A549 (cell line): ENCODE results near the gene NUP210.

ENCODE experiments used
- CHD4 ChIP-seq: fragments of 200-600 bp; sonication (generic); IDR thresholded peaks from 2 replicates; pipeline ENCODE4 v1.6.1; 2016; ENCODE audit warnings: antibody characterized with exemption, mild to moderate bottlenecking, borderline replicate concordance
- CTCF ChIP-seq: fragments of >200 bp; sonication (Bioruptor Twin); formaldehyde crosslinking; IDR thresholded peaks from 3 replicates; pipeline ENCODE4 v1.5.1; 2016
- EP300 ChIP-seq, 2 experiments: fragments of >200 bp; sonication (Bioruptor Twin); formaldehyde crosslinking; IDR thresholded peaks; 2 replicates in 1 of 2; 3 replicates in 1 of 2; pipeline ENCODE4 v1.6.1; 2016 to 2017
- FOSL2 ChIP-seq, 2 experiments: fragments of 450-650 bp in 1 of 2; fragments of >200 bp in 1 of 2; sonication (Bioruptor Twin) in 1 of 2; formaldehyde crosslinking; IDR thresholded peaks; 2 replicates each; pipeline versions ENCODE4 v1.5.0 to v1.6.1; 2016 to 2020; ENCODE audit warnings: mild to moderate bottlenecking in 1 of 2, moderate library complexity in 1 of 2
- SMC3 ChIP-seq: fragments of >200 bp; sonication (Bioruptor Twin); formaldehyde crosslinking; IDR thresholded peaks from 3 replicates; pipeline ENCODE4 v1.6.1; 2018; ENCODE audit warnings: inconsistent platforms

GRCh38 chr3:13408890-13409289, 11.2 kb downstream of the NUP210 start:
- no peak for TF ChIP-seq CHD4
- no peak for TF ChIP-seq EP300 (IDR thresholded peaks at IDR 0.05)
- no peak for TF ChIP-seq SMC3
- no peak for TF ChIP-seq CTCF
- TF ChIP-seq FOSL2 (IDR thresholded peaks at IDR 0.05), result no peak
- TF ChIP-seq FOSL2 (CRISPR knock-in tag; IDR thresholded peaks at IDR 0.05), result no peak
